SK-N-SH (cell line): ENCODE measurements around the gene TMEM132D.

Experiments used
- CTCF ChIP-seq: fragments of 200-600 bp; sonication (generic); IDR thresholded peaks from 2 replicates; pipeline ENCODE4 v1.6.1; 2017; ENCODE audit warnings: antibody characterized with exemption, mild to moderate bottlenecking, moderate library complexity
- JUND ChIP-seq: IDR thresholded peaks from 2 replicates; pipeline ENCODE4 v1.4.0; 2012

- no peak for TF ChIP-seq JUND
- no peak for TF ChIP-seq CTCF
Measured at GRCh38 chr12:129489100-129489676, 414.6 kb downstream of the TMEM132D start.
